HepG2 (cell line): Measurements from ENCODE around the gene SNX9. TPM values are rescaled to one million over a fixed set of nuclear protein-coding genes. Genes with fewer than 3 reads are reported as not detected.

Experiments used
- ARNT2 ChIP-seq: sonication (generic); formaldehyde crosslinking; IDR thresholded peaks from 2 replicates; pipeline ENCODE4 v1.8.0; 2022; ENCODE audit warnings: mild to moderate bottlenecking, low read depth, missing genetic modification reagents, moderate library complexity
- ATF2 ChIP-seq: sonication (generic); formaldehyde crosslinking; IDR thresholded peaks from 2 replicates; pipeline ENCODE4 v1.4.0; 2020; ENCODE audit warnings: missing genetic modification reagents
- BHLHE40 ChIP-seq: IDR thresholded peaks from 2 replicates; pipeline ENCODE4 v1.6.1; 2011; ENCODE audit warnings: low read length, improper control_type of control experiment
- CBX1 ChIP-seq: IDR thresholded peaks from one replicate; pipeline ENCODE4 v1.6.1; 2016; ENCODE audit warnings: antibody characterized with exemption, low read depth
- E2F2 ChIP-seq: sonication (generic); formaldehyde crosslinking; IDR thresholded peaks from 2 replicates; pipeline ENCODE4 v1.4.0; 2020; ENCODE audit warnings: missing genetic modification reagents, borderline replicate concordance
- HBP1 ChIP-seq: IDR thresholded peaks from 2 replicates; pipeline ENCODE4 v1.6.1; 2016; ENCODE audit warnings: low read depth, control low read depth
- HMG20B ChIP-seq: conservative IDR thresholded peaks from 2 replicates; pipeline ENCODE4 v1.6.1; 2016; ENCODE audit warnings: missing genetic modification reagents, missing compliant biosample characterization
- HNRNPL ChIP-seq: fragments of 200-400 bp; formaldehyde crosslinking; IDR thresholded peaks from 2 replicates; pipeline ENCODE4 v1.6.1; 2017; ENCODE audit warnings: mild to moderate bottlenecking, low read depth, low read length
- KLF15 ChIP-seq: sonication (generic); formaldehyde crosslinking; IDR thresholded peaks from 2 replicates; pipeline ENCODE4 v1.8.1; 2023; ENCODE audit warnings: borderline replicate concordance, mild to moderate bottlenecking, inconsistent platforms, missing genetic modification reagents, mixed read lengths
- MLX ChIP-seq: IDR thresholded peaks from 2 replicates; pipeline ENCODE4 v1.6.1; 2016
- MTA1 ChIP-seq: sonication (generic); formaldehyde crosslinking; IDR thresholded peaks from 2 replicates; pipeline ENCODE4 v1.4.0; 2020; ENCODE audit warnings: missing genetic modification reagents, mild to moderate bottlenecking, borderline replicate concordance
- PBX2 ChIP-seq: IDR thresholded peaks from 2 replicates; pipeline ENCODE4 v1.6.1; 2016; ENCODE audit warnings: control low read depth
- PHF20 ChIP-seq: sonication (generic); formaldehyde crosslinking; IDR thresholded peaks from 2 replicates; pipeline ENCODE4 v1.5.0; 2020; ENCODE audit warnings: mild to moderate bottlenecking, missing genetic modification reagents
- SKIL ChIP-seq: sonication (generic); formaldehyde crosslinking; IDR thresholded peaks from 2 replicates; pipeline ENCODE4 v1.8.0; 2022; ENCODE audit warnings: missing genetic modification reagents, mild to moderate bottlenecking, moderate library complexity, borderline replicate concordance
- SMC3 ChIP-seq: IDR thresholded peaks from 2 replicates; pipeline ENCODE4 v1.6.1; 2011; ENCODE audit warnings: low read length, improper control_type of control experiment
- SP5 ChIP-seq: IDR thresholded peaks from 2 replicates; pipeline ENCODE4 v1.6.1; 2016; ENCODE audit warnings: low read depth, borderline replicate concordance
- SUZ12 ChIP-seq: fragments of 150-350 bp; IDR thresholded peaks from 2 replicates; pipeline ENCODE4 v1.6.1; 2014; ENCODE audit warnings: low read depth, low read length
- TEAD3 ChIP-seq: optimal IDR thresholded peaks from 2 replicates; pipeline ENCODE3; 2016; ENCODE audit warnings: borderline replicate concordance
- ZBTB7A ChIP-seq: sonication (generic); formaldehyde crosslinking; IDR thresholded peaks from 2 replicates; pipeline ENCODE4 v1.8.0; 2022; ENCODE audit warnings: mild to moderate bottlenecking, missing genetic modification reagents
- ZNF557 ChIP-seq: sonication (generic); formaldehyde crosslinking; IDR thresholded peaks from 2 replicates; pipeline ENCODE4 v1.4.0; 2020; ENCODE audit warnings: missing genetic modification reagents
- ZNF607 ChIP-seq: sonication (generic); formaldehyde crosslinking; IDR thresholded peaks from 2 replicates; pipeline ENCODE4 v1.5.1; 2020; ENCODE audit warnings: missing genetic modification reagents, mild to moderate bottlenecking, borderline replicate concordance
- ZNF784 ChIP-seq: sonication (generic); formaldehyde crosslinking; IDR thresholded peaks from 2 replicates; pipeline ENCODE4 v1.5.1; 2020; ENCODE audit warnings: missing genetic modification reagents, mild to moderate bottlenecking, borderline replicate concordance
- polyA plus RNA-seq, 8 experiments: library from polyadenylated mRNA; depleted of rRNA in 3 of 8; stranded (reverse) in 7 of 8; unstranded in 1 of 8; fragments of >200 nt; fragmentation: Illumina TruSeq in 4 of 8; extraction: Trizol in 4 of 8; gene quantifications; 2 replicates each; pipeline versions ENCODE4 v1.2.1 to v1.2.3, GENCODE V29; 2011 to 2016; ENCODE audit warnings: low read depth in 4 of 8, missing spikeins in 1 of 8, mixed read lengths in 1 of 8; ENCODE audit not compliant: insufficient read depth in 1 of 8
- total RNA-seq, 5 experiments: library from RNA; depleted of rRNA; stranded (reverse); fragments of >200 nt; fragmentation: Illumina TruSeq; extraction: Trizol; gene quantifications; 2 replicates each; pipeline ENCODE4 v1.2.3, GENCODE V29; 2016; ENCODE audit warnings: low read depth in 1 of 5

Gene SNX9
- total and polyA plus RNA-seq, 2 of the 13 experiments (the other 11 are each of a cell fraction or from before 2014, with no cell fraction given): 21.9 to 36.0 TPM

- TF ChIP-seq SKIL (no peak), MLX (CRISPR knock-in tag) (no peak), ATF2 (CRISPR knock-in tag) (no peak), ZNF607 (CRISPR knock-in tag) (no peak), SMC3 (no peak), CBX1 (no peak), BHLHE40 (no peak), TEAD3 (no peak), PBX2 (CRISPR knock-in tag) (no peak), SUZ12 (no peak), ZBTB7A (CRISPR knock-in tag) (peak; percentile 57), MTA1 (CRISPR knock-in tag) (peak; percentile 66; the same call in 1 of the 2 replicates), KLF15 (CRISPR knock-in tag) (no peak), HNRNPL (no peak), PHF20 (CRISPR knock-in tag) (no peak), E2F2 (peak; percentile 15; the same call in 1 of the 2 replicates), SP5 (no peak), HBP1 (CRISPR knock-in tag) (no peak), ZNF784 (CRISPR knock-in tag) (no peak), ARNT2 (CRISPR knock-in tag) (no peak), ZNF557 (CRISPR knock-in tag) (no peak), HMG20B (CRISPR knock-in tag) (no peak)
Measured at GRCh38 chr6:157822245-157823000, 623 bp upstream of the SNX9 start (continued).
